Fibroblast of villous mesenchyme (primary cell): ENCODE measurements around the gene KIRREL3. TPM values are rescaled to one million over a fixed set of nuclear protein-coding genes. Genes with fewer than 3 reads are reported as not detected.

Experiments used
- DNase-seq: peaks from one replicate; pipeline ENCODE4 v3.0.0-alpha.2; 2010; ENCODE audit warnings: low read depth
- H3K4me3 ChIP-seq: 2 replicates; pipeline ENCODE4 v1.5.1; 2011; ENCODE audit warnings: low read depth, mild to moderate bottlenecking, low read length
- total RNA-seq: library from RNA; depleted of rRNA; stranded (reverse); fragments of >200 nt; gene quantifications from 2 replicates; pipeline ENCODE4 v1.2.3, GENCODE V29; 2012
- TF ChIP-seq, protein P1 (sequence below): IDR thresholded peaks from 2 replicates; pipeline ENCODE4 v1.5.1; 2012; ENCODE audit warnings: low read depth, mild to moderate bottlenecking, low read length; ENCODE audit not compliant: insufficient read depth

KIRREL3 gene
- total RNA-seq, 1 donor, result 9.9 TPM

DNA sequence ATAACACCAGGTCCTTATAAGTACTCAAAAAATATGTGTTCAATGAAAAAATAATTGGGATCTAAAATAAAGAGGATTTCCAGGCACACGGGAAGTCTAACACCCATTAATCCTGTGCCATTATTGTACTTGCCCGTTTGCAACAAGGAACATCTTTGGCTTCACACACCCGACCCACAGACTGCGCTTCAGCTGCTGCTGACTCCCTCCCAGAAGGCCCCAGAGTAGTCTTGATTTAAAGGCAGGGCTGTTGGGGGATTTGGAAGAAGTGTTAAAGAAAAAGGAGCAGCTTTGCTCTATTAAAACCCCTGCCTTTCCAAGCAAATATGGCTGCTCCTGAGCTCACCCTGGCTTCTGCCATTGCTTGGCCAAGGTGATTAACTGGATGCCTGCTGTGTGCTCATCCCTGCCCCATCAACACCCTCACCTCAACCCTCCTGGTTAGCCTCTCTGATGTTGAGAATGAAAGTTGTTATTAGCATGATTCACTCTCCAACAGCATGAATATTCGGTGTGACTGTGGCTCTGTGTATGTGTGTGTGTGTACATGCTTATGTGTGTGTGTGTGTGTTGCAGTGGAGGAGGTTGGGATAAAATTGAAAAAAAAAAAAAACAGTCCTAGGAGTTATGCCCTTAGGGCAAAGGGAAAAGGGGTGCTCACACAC is 76.1 kb downstream of the KIRREL3 start:
- TF ChIP-seq, protein P1, sequence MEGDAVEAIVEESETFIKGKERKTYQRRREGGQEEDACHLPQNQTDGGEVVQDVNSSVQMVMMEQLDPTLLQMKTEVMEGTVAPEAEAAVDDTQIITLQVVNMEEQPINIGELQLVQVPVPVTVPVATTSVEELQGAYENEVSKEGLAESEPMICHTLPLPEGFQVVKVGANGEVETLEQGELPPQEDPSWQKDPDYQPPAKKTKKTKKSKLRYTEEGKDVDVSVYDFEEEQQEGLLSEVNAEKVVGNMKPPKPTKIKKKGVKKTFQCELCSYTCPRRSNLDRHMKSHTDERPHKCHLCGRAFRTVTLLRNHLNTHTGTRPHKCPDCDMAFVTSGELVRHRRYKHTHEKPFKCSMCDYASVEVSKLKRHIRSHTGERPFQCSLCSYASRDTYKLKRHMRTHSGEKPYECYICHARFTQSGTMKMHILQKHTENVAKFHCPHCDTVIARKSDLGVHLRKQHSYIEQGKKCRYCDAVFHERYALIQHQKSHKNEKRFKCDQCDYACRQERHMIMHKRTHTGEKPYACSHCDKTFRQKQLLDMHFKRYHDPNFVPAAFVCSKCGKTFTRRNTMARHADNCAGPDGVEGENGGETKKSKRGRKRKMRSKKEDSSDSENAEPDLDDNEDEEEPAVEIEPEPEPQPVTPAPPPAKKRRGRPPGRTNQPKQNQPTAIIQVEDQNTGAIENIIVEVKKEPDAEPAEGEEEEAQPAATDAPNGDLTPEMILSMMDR, result no peak
- no peak for DNase-seq
- no peak overlapping the region for H3K4me3 ChIP-seq

DNA sequence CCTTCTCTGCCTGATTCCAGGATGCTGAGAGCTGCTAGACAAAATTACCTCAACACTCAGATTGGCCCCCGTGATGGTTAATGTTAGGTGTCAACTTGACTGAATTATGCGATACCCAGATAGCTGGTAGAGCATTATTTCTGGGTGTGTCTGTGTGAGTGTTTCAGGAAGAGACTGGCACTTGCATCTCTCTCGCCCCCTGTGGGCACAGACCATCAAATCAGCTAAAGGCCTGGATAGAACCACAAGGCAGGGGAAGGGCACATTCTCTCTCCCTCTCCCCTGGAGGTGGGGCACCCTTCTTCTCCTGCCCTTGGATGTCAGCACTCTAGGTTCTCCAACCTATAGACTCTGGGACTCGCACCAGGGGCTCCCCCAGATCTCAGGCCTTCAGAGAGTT is 79.7 kb downstream of the KIRREL3 start:
- TF ChIP-seq, protein P1, result no peak
- no peak for DNase-seq
- H3K4me3 ChIP-seq, result no peak overlapping the region

DNA sequence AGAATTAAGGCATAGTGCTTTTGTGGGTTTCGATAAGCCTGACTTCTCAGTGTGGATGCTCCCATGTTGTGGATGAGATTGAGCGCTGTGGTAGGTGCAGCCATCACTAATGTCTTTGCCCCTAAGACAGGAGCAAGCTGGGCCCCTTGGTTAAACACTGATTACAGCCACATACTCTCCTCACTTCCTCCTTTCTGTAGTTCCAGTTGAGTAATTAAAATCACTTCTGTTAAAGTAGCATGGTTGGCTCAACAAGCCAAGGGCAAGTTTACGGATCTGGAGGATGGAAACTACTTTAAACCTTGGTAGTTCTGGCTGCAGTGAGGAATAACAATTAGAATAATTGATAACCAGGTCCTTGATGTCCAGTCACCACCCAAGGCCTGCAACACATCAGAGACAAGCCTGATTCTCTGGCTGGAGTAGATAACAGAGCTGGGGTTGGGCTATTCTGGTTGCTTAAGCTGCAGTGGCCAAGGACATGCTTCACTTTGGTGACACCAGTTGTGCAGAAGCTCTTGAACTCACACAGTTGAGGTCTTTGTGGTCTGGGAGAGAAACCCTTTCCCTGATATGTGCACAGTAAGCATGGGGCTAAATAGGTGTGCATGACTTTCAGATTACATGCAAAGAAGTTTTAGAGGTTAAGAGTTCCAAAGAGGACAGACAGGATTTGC is 81.3 kb downstream of the KIRREL3 start:
- no peak for DNase-seq
- H3K4me3 ChIP-seq, result no peak overlapping the region
- TF ChIP-seq, protein P1, result no peak

DNA sequence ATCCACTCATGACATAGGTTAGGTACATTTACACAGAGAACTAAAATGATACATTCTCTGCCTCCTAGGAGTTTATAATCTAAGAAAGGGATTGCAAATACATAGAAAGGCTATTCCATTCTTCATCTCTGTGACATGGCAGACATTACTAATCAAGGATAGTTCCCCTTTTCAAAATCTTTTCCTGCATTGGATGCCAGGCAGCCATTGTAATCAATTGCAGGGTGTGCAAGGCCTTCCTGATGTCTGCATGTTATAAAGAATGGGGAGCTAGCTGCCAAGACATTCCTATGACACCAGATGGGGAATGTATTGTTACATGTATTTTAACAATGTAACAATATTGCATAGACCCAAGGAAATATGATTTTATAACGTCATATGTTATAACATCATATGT is 82.0 kb downstream of the KIRREL3 start:
- H3K4me3 ChIP-seq, result no peak overlapping the region
- TF ChIP-seq, protein P1, result no peak
- no peak for DNase-seq

DNA sequence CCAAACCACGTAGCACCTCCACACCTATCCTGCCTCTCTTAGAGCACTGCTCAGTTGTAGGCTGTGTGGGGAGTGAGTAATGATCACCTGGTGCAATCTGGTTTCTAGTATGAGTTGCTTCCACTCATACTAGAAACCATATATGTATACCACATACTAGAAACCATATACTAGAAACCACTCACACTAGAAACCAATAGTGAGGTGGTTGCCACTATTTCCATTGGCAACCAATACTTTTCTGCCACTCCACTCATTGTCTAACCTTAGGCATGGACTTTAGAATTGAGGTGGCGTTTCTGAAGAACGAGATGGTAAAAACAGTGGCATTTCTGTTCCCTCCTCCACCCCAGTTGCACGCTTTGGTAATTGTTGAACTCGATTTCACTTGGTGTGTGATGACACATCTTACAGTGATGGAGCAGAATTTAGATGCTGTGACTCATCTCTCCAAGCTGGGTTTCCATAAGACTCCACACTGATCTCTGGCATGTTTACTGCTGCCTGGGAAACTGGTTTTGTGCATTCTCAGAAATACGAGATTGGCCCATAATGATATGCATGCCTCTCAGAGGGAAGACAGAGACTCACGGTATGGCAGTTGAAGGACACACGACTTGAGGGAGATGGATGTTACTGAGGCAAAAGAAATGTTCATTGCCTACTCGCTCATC is 82.9 kb downstream of the KIRREL3 start:
- H3K4me3 ChIP-seq, result no peak overlapping the region
- peak; percentile 87 for DNase-seq
- TF ChIP-seq, protein P1, result no peak

DNA sequence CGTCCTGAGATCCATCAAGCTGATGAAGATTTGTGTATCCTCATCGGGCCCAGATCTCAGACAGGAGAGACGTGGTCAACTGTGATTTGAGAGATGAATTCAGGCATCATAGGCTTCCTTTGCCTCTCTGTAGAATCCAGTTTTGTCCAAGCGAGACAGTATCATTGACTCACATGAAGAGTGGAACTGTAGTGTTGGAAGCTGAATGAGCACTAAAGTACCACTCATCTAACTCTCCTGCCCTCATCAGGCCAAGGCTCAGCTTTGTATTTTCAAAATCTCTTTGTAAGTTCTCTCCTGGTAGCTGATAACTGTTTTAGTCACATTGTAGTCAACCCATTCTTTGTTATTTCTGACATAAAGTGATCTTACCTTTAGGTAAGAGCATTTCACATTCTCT is 85.1 kb downstream of the KIRREL3 start:
- H3K4me3 ChIP-seq, result no peak overlapping the region
- TF ChIP-seq, protein P1, result no peak
- DNase-seq, result no peak
